PC-3 (cell line): Measurements from ENCODE around the gene LPIN1. TPM values are rescaled to one million over a fixed set of nuclear protein-coding genes. Genes with fewer than 3 reads are reported as not detected.
"Not testable (repeated sequence)": the region's sequence is repeated elsewhere in the genome, so short reads cannot be mapped to it uniquely, and the experiment has no call there.

Source experiments
- ATAC-seq: fragments of 200-7000 bp; cut with Tn5 transposase; 2 replicates; pipeline ENCODE4 v1.9.1; 2020; ENCODE audit warnings: mild to moderate bottlenecking, moderate library complexity
- BruUV-seq: library from RNA; stranded (reverse); fragments of 400-500 nt; replicated peaks from 2 replicates; lab custom pipeline; 2021; lab: Mats Ljungman, UMichigan
- CTCF ChIA-PET: fragments of 300-600 bp; sonication (Branson Sonifier 250); formaldehyde crosslinking; loops from one replicate; lab custom pipeline; 2022; ENCODE audit warnings: antibody characterized with exemption; lab: Charles Lee
- POLR2A ChIA-PET: fragments of 300-600 bp; sonication (Branson Sonifier 250); formaldehyde crosslinking; loops from one replicate; lab custom pipeline; 2022; ENCODE audit warnings: antibody characterized with exemption; ENCODE audit not compliant: unreplicated experiment; lab: Charles Lee
- DNase-seq: peaks from one replicate; pipeline ENCODE4 v3.0.0-alpha.2; 2015
- H2AFZ ChIP-seq: fragments of 300-600 bp; sonication (generic); 2 replicates; pipeline ENCODE4 v1.6.0; 2016; ENCODE audit warnings: antibody characterized with exemption, low read length
- H3F3A ChIP-seq: fragments of 300-600 bp; sonication (generic); one replicate; pipeline ENCODE4 v1.6.0; 2017; ENCODE audit warnings: antibody characterized with exemption, low read length, control low read depth, mild to moderate bottlenecking; ENCODE audit not compliant: unreplicated experiment
- H3K27ac ChIP-seq: fragments of 300-600 bp; sonication (generic); 2 replicates; pipeline ENCODE4 v1.5.1; 2016; ENCODE audit warnings: mild to moderate bottlenecking, low read length
- H3K27me3 ChIP-seq: fragments of 300-600 bp; sonication (generic); 2 replicates; pipeline ENCODE4 v1.6.1; 2016; ENCODE audit warnings: low read length, mixed read lengths
- H3K36me3 ChIP-seq: fragments of 300-600 bp; sonication (generic); 2 replicates; pipeline ENCODE4 v1.6.1; 2016; ENCODE audit warnings: low read depth, mixed run types, low read length, mixed read lengths
- H3K4me1 ChIP-seq: fragments of 300-600 bp; sonication (generic); 2 replicates; pipeline ENCODE4 v1.5.1; 2016; ENCODE audit warnings: low read length; ENCODE audit not compliant: insufficient read depth
- H3K4me2 ChIP-seq: fragments of 300-600 bp; sonication (generic); 2 replicates; pipeline ENCODE4 v1.6.0; 2016; ENCODE audit warnings: low read length
- H3K4me3 ChIP-seq: fragments of 300-600 bp; sonication (generic); 2 replicates; pipeline ENCODE4 v1.5.1; 2016; ENCODE audit warnings: mild to moderate bottlenecking, low read length, mixed read lengths
- H3K79me2 ChIP-seq: fragments of 300-600 bp; sonication (generic); 2 replicates; pipeline ENCODE4 v1.6.1; 2017; ENCODE audit warnings: low read length, mixed read lengths
- H3K9ac ChIP-seq: fragments of 300-600 bp; sonication (generic); 2 replicates; pipeline ENCODE4 v1.6.0; 2016; ENCODE audit warnings: mild to moderate bottlenecking, low read length
- H3K9me2 ChIP-seq: fragments of 300-600 bp; sonication (generic); replicated peaks from 2 replicates; pipeline ENCODE4 v1.6.1; 2016; ENCODE audit warnings: mixed run types, low read length, mixed read lengths
- H3K9me3 ChIP-seq: fragments of 300-600 bp; sonication (generic); 2 replicates; pipeline ENCODE4 v1.6.1; 2016; ENCODE audit warnings: low read length, mixed read lengths
- H4K20me1 ChIP-seq: fragments of 300-600 bp; sonication (generic); 2 replicates; pipeline ENCODE4 v1.6.1; 2016; ENCODE audit warnings: low read length, mixed read lengths
- CTCF ChIP-seq: fragments of 300-600 bp; sonication (generic); conservative IDR thresholded peaks from 2 replicates; pipeline ENCODE4 v1.5.1; 2017; ENCODE audit warnings: antibody characterized with exemption, low read depth, mild to moderate bottlenecking, low read length
- EZH2 ChIP-seq: fragments of 300-600 bp; sonication (generic); IDR thresholded peaks from one replicate; pipeline ENCODE4 v1.6.1; 2017; ENCODE audit warnings: antibody characterized with exemption, mild to moderate bottlenecking, low read length; ENCODE audit not compliant: unreplicated experiment
- EZH2phosphoT487 ChIP-seq: fragments of 300-600 bp; sonication (generic); IDR thresholded peaks from 2 replicates; pipeline ENCODE4 v1.6.1; 2018; ENCODE audit warnings: mild to moderate bottlenecking, antibody characterized with exemption, low read length, borderline replicate concordance
- intact Hi-C: fragments of 100-400 bp; cut with micrococcal nuclease; formaldehyde crosslinking; loops from 2 replicates; pipeline ENCODE4 v1.9.0; 2023
- total RNA-seq: library from RNA; depleted of rRNA; stranded (reverse); fragments of >200 nt; gene quantifications from 2 replicates; pipeline ENCODE4 v1.2.3, GENCODE V29; 2014

The LPIN1 gene
- total RNA-seq, 1 experiment from 2014 or later = 40.9 TPM

- intact Hi-C loops = no loop called here
- no peak for ATAC-seq
- Histone ChIP-seq H3K4me2 (no peak overlapping the region), H3K9me2 (no peaks in the 10 kb centered on the region), H3K27ac (no peak overlapping the region), H3K9me3 (no peaks in the 10 kb centered on the region), H4K20me1 (peaks cover 25% of the 10 kb centered on the region; the same call in 1 of the 2 replicates), H3K79me2 (peaks cover 77% of the 10 kb centered on the region), H3F3A (peaks cover 3% of the 10 kb centered on the region), H3K27me3 (no peaks in the 10 kb centered on the region), H3K4me3 (no peak overlapping the region), H3K4me1 (peaks cover 21% of the 10 kb centered on the region), H3K9ac (no peak overlapping the region), H2AFZ (no peak overlapping the region), H3K36me3 (0 out of 2 replicates have a peak, but pooled peaks cover 3% of the 10 kb centered on the region)
- TF ChIP-seq EZH2phosphoT487 = no peak
- peak; percentile 42; the same call in 1 of the 2 replicates for TF ChIP-seq CTCF
- ChIA-PET POLR2A (no interaction called here), CTCF (no interaction called here)
- DNase-seq = no peak
- no TSS peak for BruUV-seq
These were observed 11.8 kb downstream of the LPIN1 start for GRCh38 chr2:11758187-11758586.

GRCh38 chr2:11758647-11759046 lies 12.2 kb downstream of the LPIN1 start:
- Histone ChIP-seq H3K4me1 (peaks cover 16% of the 10 kb centered on the region), H3K4me2 (no peak overlapping the region), H3K27me3 (no peaks in the 10 kb centered on the region), H3K9me3 (no peaks in the 10 kb centered on the region), H3K27ac (no peak overlapping the region), H3F3A (peaks cover 3% of the 10 kb centered on the region), H3K9ac (no peak overlapping the region), H4K20me1 (peaks cover 20% of the 10 kb centered on the region; the same call in 1 of the 2 replicates), H2AFZ (no peak overlapping the region), H3K9me2 (no peaks in the 10 kb centered on the region), H3K36me3 (0 out of 2 replicates have a peak, but pooled peaks cover 3% of the 10 kb centered on the region), H3K79me2 (peaks cover 77% of the 10 kb centered on the region), H3K4me3 (no peak overlapping the region)
- no peak for DNase-seq
- no TSS peak for BruUV-seq
- ChIA-PET CTCF (no interaction called here), POLR2A (no interaction called here)
- TF ChIP-seq CTCF (no peak), EZH2phosphoT487 (no peak), EZH2 (no peak)
- intact Hi-C loops = no loop called here
- ATAC-seq = no peak

- DNase-seq, CTCF ChIA-PET, H3K4me2 ChIP-seq, POLR2A ChIA-PET, H3K4me3 ChIP-seq, H3F3A ChIP-seq, BruUV-seq, H3K9me2 ChIP-seq, H3K9me3 ChIP-seq, H3K27me3 ChIP-seq, H3K4me1 ChIP-seq, ATAC-seq, intact Hi-C loops, H2AFZ ChIP-seq, H3K9ac ChIP-seq, H3K27ac ChIP-seq, H3K36me3 ChIP-seq: not testable (repeated sequence)
- peaks cover 15% of the 10 kb centered on the region; the same call in 1 of the 2 replicates for H4K20me1 ChIP-seq
- H3K79me2 ChIP-seq = peaks cover 76% of the 10 kb centered on the region
These were observed 12.9 kb downstream of the LPIN1 start for GRCh38 chr2:11759182-11759975.
